Adrenal gland (tissue), 12 donors: ENCODE data around the gene SGSH. TPM values are rescaled to one million over a fixed set of nuclear protein-coding genes. Genes with fewer than 3 reads are reported as not detected.
"Not testable (repeated sequence)": the region's sequence is repeated elsewhere in the genome, so short reads cannot be mapped to it uniquely, and the experiment has no call there.

Experiments
- DNase-seq, 7 donors: peaks; one replicate each; pipeline ENCODE4 v3.0.0-alpha.2; 2019 to 2020
- H3K27ac ChIP-seq, 5 donors: fragments of 200-600 bp; sonication (generic) in 4 of 5; 1 replicate in 3 of 5; 2 replicates in 2 of 5; pipeline versions ENCODE4 v1.5.1 to v1.8.0; 2016 to 2020; ENCODE audit warnings: mild to moderate bottlenecking in 1 of 5
- H3K27me3 ChIP-seq: fragments of 200-600 bp; 2 replicates; pipeline ENCODE4 v1.8.0; 2021
- H3K36me3 ChIP-seq, 2 donors: fragments of 200-600 bp; replicated peaks in 1 of 2; 1 replicate in 1 of 2; 2 replicates in 1 of 2; pipeline versions ENCODE4 v1.5.1 to v1.8.0; 2018 to 2022
- H3K4me1 ChIP-seq, 2 donors: fragments of 200-600 bp; replicated peaks in 1 of 2; 1 replicate in 1 of 2; 2 replicates in 1 of 2; pipeline versions ENCODE4 v1.5.1 to v1.8.0; 2018 to 2021
- H3K4me3 ChIP-seq, 4 donors: fragments of 200-600 bp; sonication (generic) in 3 of 4; one replicate each; pipeline ENCODE4 v1.5.1; 2016 to 2018
- H3K9me3 ChIP-seq, 3 donors: fragments of 200-600 bp; sonication (generic) in 1 of 3; replicated peaks in 1 of 3; 1 replicate in 2 of 3; 2 replicates in 1 of 3; pipeline versions ENCODE4 v1.5.1 to v1.8.0; 2016 to 2021
- CTCF ChIP-seq, 6 experiments: fragments of 450-650 bp in 4 of 6; fragments of 200-600 bp in 2 of 6; sonication (generic) in 1 of 6; IDR thresholded peaks; 1 replicate in 5 of 6; 2 replicates in 1 of 6; pipeline versions ENCODE4 v1.5.1 to v1.8.0; 2016 to 2021; ENCODE audit warnings: antibody characterized with exemption in 6 of 6, mild to moderate bottlenecking in 2 of 6, moderate library complexity in 1 of 6
- POLR2A ChIP-seq, 2 donors: fragments of 450-650 bp; IDR thresholded peaks; one replicate each; pipeline ENCODE4 v1.6.1; 2017; ENCODE audit warnings: antibody characterized with exemption in 2 of 2, mild to moderate bottlenecking in 2 of 2, moderate library complexity in 1 of 2
- WGBS, 4 donors: extraction: QIAGEN DNeasy Blood & Tissue Kit in 2 of 4; methylation state at CpG; one replicate each; pipeline versions ENCODE4 v1.1.5 to v1.1.7; 2013 to 2017; 5-methylcytosine and 5-hydroxymethylcytosine counted together
- intact Hi-C, 2 donors: fragments of 100-400 bp; cut with DNase I; formaldehyde crosslinking; loops; one replicate each; pipeline versions ENCODE4 v1.14.1 to v1.15.0; 2022 to 2023
- polyA plus RNA-seq, 3 donors: library from polyadenylated mRNA; stranded (reverse); fragments of 200-250 nt in 2 of 3; fragments of 350-450 nt in 1 of 3; fragmentation: Illumina TruSeq in 1 of 3; extraction: RNeasy Lipid Tissue Mini Kit (QIAGEN cat#74804) in 1 of 3; gene quantifications; one replicate each; pipeline ENCODE4 v1.2.3, GENCODE V29; 2013 to 2014
- total RNA-seq, 9 donors: library from RNA; depleted of rRNA in 4 of 9; stranded (reverse); fragments of >200 nt in 4 of 9; fragments of 120-200 nt in 1 of 9; fragmentation: NEBNext Ultra II Directional in 1 of 9; extraction: Animal tissue kit (Norgen Biotek cat#: 25700) in 1 of 9; gene quantifications; one replicate each; pipeline versions ENCODE4 v1.1.0 to v1.2.4, GENCODE V29; 2013 to 2023
- donor health status: healthy with polysubstance abuse.
- donor health status: Bipolar disorder and iron deficiency.
- donor health status: DM: yes; HTN: yes; CAD: no.
- donor health status: DM: no; HTN: no; CAD: no.
- donor health status: DM: no; HTN: no; CAD: no.
- donor health status: DM: yes; HTN: yes; CAD: no.

The SGSH gene
- total and polyA plus RNA-seq, 12 donors, result 33.3 to 194 (median 89.3) TPM

- no peak for TF ChIP-seq POLR2A (IDR thresholded peaks at IDR 0.05)
- no peak for TF ChIP-seq CTCF (IDR thresholded peaks at IDR 0.05)
- Histone ChIP-seq H3K4me1 (peaks cover 23 to 42% of the 10 kb centered on the region in 2 donors), H3K27me3 (no peaks in the 10 kb centered on the region), H3K9me3 (no peaks in the 10 kb centered on the region), H3K4me3 (peak overlapping the region; percentile 63 to 97 (median 72)), H3K27ac (peak overlapping the region; percentile 84 to 99 (median 98)), H3K36me3 (peaks cover 0 to 10% of the 10 kb centered on the region in 2 donors)
- WGBS, 4 donors, result 4 to 20% (median 6%) methylated on average over 7 to 45 of the region's 45 CpGs
- peak; percentile 51 to 77 (median 65) for DNase-seq
- intact Hi-C loops, result no loop called here
Measured at GRCh38 chr17:80261159-80261894, 41.2 kb upstream of the SGSH start.

- peaks cover 0 to 5% of the 10 kb centered on the region in 2 donors for H3K36me3 ChIP-seq
- peak within 1 kb of the TSS; percentile 85 to 99 (median 98) for H3K27ac ChIP-seq
- no peaks in the 10 kb centered on the region for H3K9me3 ChIP-seq
- 1% methylated on average over 18 to 48 of the region's 54 CpGs; no CpG with 5 or more reads in 2 of the 4 donors for WGBS, 4 donors
- intact Hi-C loops, result no loop called here
- TF ChIP-seq CTCF (IDR thresholded peaks at IDR 0.05), result no peak
- peak; percentile 56 to 69 for TF ChIP-seq POLR2A (IDR thresholded peaks at IDR 0.05)
- peak; percentile 33 to 66 (median 57) for DNase-seq
- H3K4me1 ChIP-seq, result peaks cover 23 to 44% of the 10 kb centered on the region in 2 donors
- H3K4me3 ChIP-seq, result peak within 1 kb of the TSS; percentile 63 to 97 (median 72)
- no peaks in the 10 kb centered on the region for H3K27me3 ChIP-seq
Measured at GRCh38 chr17:80260791-80261158, 40.6 kb upstream of the SGSH start, which contains the start of gene RNF213. Gene RNF213, plus strand, starts transcription at chr17:80260852. Its CDS starts 2,830 bp downstream, at chr17:80263682.

GRCh38 chr17:80260069-80260535, 40.0 kb upstream of the SGSH start:
- peak overlapping the region; percentile 85 to 96 (median 91) for H3K27ac ChIP-seq
- no peaks in the 10 kb centered on the region for H3K9me3 ChIP-seq
- 0 to 1% (median 0%) methylated on average over 10 to 63 of the region's 63 CpGs for WGBS, 4 donors
- peak overlapping the region in 3 of 4 donors; percentile 7 to 82 (median 56) for H3K4me3 ChIP-seq
- peak; percentile 67 to 83 (median 74) for DNase-seq
- H3K27me3 ChIP-seq, result no peaks in the 10 kb centered on the region
- intact Hi-C loops, result no loop called here
- peaks cover 28 to 48% of the 10 kb centered on the region in 2 donors for H3K4me1 ChIP-seq
- no peaks in the 10 kb centered on the region for H3K36me3 ChIP-seq
- no peak for TF ChIP-seq CTCF (IDR thresholded peaks at IDR 0.05)
- TF ChIP-seq POLR2A (IDR thresholded peaks at IDR 0.05), result peak; percentile 69 to 73

GRCh38 chr17:80259457-80260068, 39.4 kb upstream of the SGSH start:
- 46 to 52% (median 50%) methylated on average over 17 to 18 of the region's 18 CpGs for WGBS, 4 donors
- intact Hi-C loops, result no loop called here

GRCh38 chr17:80258296-80258695, 38.2 kb upstream of the SGSH start:
- H3K27me3 ChIP-seq, H3K9me3 ChIP-seq, H3K36me3 ChIP-seq, intact Hi-C loops, DNase-seq, H3K4me3 ChIP-seq: not testable (repeated sequence)
- 91 to 100% (median 94%) methylated on average over 2 of the region's 2 CpGs for WGBS, 4 donors
- peak overlapping the region in 2 of 5 donors; percentile 47 to 96 for H3K27ac ChIP-seq
- H3K4me1 ChIP-seq, result peaks cover 33 to 43% of the 10 kb centered on the region in 2 donors

More at GRCh38 chr17:80259457-80260068, 39.4 kb upstream of the SGSH start:
- no peak for DNase-seq
- no peaks in the 10 kb centered on the region for H3K36me3 ChIP-seq
- H3K27me3 ChIP-seq, result no peaks in the 10 kb centered on the region
- H3K4me1 ChIP-seq, result peaks cover 33 to 51% of the 10 kb centered on the region in 2 donors
- peak overlapping the region in 3 of 4 donors; percentile 7 to 82 (median 56) for H3K4me3 ChIP-seq
- peak overlapping the region; percentile 85 to 96 (median 91) for H3K27ac ChIP-seq
- TF ChIP-seq POLR2A (IDR thresholded peaks at IDR 0.05), result no peak
- peak in 1 of 6 experiments; percentile 8 for TF ChIP-seq CTCF (IDR thresholded peaks at IDR 0.05)
- H3K9me3 ChIP-seq, result no peaks in the 10 kb centered on the region
